SKM-1 treated with dmso at 0.1 percent for 144 hours (cell line): ENCODE data around the gene NFE2.
A peak's percentile ranks its signal among the peaks of the same experiment; 100 is the strongest.
"Not testable (repeated sequence)": the region's sequence is repeated elsewhere in the genome, so short reads cannot be mapped to it uniquely, and the experiment has no call there.

Experiments
- DNase-seq: peaks from one replicate; lab custom pipeline; 2025; ENCODE audit not compliant: unreplicated experiment; lab: John Stamatoyannopoulos, UW

The NFE2 gene

GRCh38 chr12:54300732-54301427 lies at the start of gene NFE2:
Gene NFE2, minus strand, starts transcription at chr12:54301015. Its CDS starts 5,767 bp downstream, at chr12:54295248.
- peak; percentile 57 for DNase-seq

DNA sequence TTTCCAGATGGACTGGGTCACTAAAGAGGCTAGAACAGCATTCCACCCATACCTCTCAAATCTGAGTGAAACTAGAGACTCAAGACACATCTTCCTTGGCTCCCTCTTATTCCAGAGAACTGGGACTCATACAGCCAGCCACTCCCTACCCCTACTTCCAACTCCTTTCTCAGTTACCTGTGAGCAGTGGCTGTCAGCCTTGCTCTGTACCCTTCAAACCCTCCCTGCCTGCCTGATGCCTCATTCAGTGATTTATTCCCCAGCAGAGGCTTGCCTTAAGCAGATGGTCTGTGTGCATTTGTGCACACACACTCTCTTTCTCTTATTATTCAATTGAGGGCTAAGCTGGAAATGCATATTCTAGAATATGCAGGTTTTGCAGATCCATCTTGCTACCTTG lies 48.9 kb upstream of the NFE2 start:
- no peak for DNase-seq

GRCh38 chr12:54349036-54349435 lies 48.2 kb upstream of the NFE2 start:
- DNase-seq: no peak

GRCh38 chr12:54341378-54342300 lies 40.8 kb upstream of the NFE2 start:
- no peak for DNase-seq

DNA sequence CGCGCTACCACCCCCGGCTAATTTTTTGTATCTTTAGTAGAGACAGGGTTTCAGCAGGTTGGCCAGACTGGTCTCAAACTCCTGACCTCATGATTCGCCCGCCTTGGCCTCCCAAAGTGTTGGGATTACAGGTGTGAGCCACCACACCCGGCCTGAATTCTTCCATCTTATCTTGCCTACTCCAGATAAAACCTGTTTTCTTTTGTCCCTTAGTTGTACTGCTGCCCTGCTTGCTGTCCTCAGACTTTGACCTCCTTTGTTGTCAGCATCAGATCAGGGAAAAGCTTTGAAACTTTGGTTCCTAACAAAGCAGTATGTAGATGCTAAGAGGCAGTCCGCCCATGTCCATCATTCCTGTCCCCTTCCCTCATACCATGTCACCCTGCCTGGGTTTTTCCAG lies 40.0 kb upstream of the NFE2 start:
- DNase-seq: no peak

DNA sequence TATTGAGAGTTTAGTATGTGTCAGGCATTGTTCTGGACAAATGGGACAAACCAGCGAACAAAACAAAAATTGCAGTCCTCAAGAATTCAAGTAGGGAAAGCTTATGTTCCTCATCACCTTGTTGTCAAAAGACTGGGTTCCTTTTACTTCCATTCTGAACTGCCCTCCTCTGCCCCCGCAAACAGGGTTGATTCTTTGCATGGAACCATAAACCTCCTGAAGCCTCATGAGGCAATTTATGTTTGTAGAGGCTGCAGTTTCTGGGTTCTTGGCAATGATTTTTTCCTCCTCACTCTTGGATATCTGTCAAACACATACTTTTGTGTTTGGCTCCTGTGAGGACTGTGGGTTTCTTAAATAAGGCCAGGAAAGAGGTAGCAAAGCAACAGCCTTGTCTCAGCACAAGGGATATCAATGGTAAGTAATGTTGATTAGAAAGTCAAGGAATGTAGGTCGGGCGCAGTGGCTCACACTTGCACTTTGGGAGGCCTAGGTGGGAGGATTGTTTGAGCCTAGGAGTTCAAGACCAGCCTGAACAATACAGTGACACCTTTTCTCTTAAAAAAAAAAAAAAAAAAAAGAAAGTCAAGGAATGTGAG lies 38.0 kb upstream of the NFE2 start:
- DNase-seq: no peak

DNA sequence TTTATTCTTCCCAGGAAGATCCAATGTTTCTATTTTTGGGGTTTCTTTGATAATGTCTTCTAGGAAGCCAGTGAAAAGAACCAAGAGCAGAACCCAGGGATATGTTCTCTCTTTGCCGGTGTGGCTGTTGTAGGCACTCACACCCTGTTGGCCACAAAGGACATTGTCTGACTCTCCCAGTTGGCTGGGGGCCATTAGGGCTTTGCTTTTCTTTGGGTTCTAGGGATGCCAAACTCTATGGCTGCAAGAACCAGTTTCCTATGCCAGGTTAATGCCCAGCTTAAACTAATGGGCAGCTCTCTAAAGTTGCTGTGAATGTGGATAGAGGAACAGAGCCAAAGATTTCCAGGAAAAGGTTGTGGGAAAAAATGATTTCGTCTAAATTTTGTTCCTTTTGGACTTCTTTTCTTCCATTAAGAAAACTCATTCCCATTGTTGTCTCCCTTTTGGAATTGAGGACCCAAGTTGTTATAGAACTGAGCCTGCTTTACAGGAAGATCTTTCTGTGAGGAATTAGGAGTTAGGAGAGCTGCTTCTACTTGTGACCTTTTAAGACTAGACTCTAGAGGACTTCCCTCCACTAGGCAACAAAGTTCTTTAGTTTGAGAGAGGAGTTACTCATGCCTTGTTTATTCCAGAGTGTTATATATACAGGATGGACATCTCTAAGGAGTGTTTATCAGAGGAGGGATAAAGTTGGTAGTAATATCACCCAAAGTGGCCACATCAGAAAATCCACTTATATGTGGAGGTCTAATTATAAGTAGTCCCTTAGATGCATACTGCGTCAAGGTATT lies 37.2 kb upstream of the NFE2 start:
- no peak for DNase-seq

DNA sequence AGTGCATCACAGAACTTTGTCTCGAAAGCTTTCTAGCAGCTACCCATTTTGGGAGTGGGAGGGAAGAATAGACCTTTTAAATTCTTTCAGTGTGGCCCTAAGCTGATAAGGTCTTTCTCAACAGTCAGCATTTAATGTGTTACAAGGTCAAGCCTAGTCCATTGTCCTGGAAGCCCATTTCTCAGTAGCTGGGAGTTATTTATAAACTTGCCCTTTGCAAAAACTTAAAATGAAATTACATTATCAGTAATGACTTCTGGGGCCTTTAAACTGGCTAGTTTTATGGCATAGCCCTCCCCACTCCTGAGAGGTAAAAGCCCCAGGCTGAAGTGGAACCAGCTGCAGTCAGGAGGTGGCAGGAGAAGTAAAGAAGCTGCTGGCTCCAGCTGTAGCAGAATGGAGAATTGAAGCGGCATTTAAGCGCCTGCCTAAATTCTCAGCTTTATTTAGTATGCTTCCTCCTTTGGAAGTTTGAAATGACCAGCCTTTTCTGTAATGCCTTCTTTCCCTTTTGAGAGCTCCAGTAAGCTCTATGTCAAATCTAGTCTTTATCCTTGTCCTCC lies 36.5 kb upstream of the NFE2 start:
- DNase-seq: no peak

DNA sequence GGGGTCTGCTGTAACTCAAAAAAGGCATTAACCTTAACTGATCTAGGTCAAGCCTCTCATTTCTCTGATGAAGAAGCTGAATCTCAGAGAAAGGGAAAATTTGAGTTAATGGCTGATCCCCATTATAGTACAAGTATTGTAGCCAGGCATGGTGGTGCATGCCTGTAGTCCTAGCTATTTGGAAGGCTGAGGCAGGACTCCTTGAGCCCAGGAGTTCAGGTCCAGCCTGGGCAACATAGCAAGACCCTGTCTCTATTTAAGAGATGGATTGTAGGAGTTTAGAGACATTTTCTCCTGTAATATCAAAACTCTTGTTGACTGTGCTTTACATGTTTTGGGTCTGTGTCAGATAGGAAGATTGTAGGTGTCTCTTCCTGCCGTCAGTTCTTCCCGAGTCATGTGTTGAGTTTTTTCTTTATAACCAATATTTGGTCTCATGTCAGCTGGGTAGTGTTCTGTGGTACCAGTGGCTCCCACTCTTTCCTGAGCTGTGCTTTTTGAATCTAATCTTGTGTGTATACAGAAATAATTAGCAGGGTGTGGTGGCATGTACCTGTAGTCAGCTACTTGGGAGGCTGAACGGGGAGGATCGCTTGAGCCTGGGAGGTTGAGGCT lies 32.7 kb upstream of the NFE2 start:
- no peak for DNase-seq

DNA sequence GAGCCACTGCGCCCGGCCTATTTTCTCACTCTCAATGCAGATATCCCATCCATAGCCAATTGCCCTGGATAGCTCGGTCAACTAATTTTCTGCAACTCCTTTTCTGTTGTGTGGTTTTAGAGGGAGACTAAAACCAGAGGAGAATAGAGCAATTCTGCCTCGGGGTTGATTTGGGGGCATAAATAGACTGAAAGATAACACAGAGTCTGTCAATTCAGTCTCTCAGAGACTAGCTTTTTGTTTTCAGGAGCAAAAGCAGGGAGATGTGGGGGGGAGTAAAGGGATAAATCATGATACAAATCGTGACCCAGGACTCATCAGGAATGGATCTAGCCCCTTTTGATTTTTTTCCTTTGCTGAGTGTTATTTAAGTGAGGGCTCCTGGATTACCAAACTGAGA lies 30.6 kb upstream of the NFE2 start:
- no peak for DNase-seq

DNA sequence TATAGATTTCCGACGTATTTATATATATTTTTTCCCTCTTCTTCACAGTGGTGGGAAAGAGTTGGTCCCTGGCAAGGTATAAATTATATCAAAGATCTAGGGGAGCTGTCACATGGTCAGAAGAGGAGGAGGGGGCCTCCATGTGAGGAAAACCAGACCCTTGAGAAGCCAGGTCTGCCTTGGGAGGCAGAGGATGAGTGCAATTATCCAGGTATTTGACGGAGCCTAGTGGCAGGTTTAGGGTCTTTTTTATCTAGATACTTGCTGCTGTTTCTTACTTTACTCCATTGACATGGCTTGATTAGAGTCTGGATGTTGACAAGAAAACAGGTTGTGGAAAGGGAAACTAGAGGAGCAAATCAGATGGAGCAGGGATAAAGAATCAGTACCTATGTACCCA lies 29.6 kb upstream of the NFE2 start:
- no peak for DNase-seq

DNA sequence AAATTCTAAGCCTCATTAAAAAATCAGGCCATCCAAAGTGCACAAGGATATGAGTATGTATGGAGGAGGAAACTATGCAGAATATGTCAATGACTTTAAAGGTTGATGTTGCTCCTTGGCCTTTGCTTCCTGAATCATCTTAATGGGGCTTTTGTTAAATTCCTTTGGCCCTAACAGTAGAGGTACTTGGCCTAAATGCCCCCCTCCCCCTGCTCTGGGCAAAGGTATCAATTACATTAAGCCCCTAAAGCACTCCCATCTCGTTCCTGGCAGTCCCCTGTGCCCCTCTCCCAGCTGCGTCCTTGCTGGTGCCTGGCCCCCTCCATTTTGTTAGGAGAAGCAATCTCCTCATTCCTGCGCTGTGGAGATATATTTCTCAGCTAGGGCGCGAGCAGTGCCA lies 28.9 kb upstream of the NFE2 start:
- no peak for DNase-seq

- DNase-seq: no peak
These were observed 28.0 kb upstream of the NFE2 start for GRCh38 chr12:54328595-54329337.

DNA sequence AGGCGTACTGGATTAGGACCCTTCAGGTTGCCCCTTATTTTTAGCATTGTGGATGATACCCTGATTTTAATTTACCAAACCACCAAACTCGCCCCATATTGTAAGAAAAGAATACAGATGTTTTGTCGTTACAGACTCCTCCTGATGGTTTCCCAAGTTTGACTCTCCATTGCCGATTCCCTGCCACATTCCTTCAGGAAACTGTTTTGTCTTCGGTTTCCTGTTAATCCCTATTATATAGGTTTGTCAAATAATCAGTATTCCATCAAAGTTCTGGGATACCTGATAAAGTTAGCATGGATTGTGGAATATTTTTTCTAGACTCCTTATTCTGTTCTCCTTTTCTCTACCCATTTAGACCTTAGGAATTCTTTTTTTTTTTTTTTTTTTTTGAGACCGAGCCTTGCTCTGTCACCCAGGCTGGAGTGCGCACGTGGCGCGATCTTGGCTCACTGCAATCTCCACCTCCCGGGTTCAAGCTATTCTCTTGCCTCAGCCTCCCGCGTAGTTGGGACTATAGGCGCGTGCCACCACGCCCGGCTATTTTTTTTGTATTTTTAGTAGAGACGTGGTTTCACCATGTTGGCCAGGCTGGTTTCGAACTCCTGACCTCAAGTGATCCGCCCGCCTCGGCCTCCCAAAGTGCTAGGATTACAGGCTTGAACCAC lies 24.8 kb upstream of the NFE2 start:
- DNase-seq: not testable (repeated sequence)

DNA sequence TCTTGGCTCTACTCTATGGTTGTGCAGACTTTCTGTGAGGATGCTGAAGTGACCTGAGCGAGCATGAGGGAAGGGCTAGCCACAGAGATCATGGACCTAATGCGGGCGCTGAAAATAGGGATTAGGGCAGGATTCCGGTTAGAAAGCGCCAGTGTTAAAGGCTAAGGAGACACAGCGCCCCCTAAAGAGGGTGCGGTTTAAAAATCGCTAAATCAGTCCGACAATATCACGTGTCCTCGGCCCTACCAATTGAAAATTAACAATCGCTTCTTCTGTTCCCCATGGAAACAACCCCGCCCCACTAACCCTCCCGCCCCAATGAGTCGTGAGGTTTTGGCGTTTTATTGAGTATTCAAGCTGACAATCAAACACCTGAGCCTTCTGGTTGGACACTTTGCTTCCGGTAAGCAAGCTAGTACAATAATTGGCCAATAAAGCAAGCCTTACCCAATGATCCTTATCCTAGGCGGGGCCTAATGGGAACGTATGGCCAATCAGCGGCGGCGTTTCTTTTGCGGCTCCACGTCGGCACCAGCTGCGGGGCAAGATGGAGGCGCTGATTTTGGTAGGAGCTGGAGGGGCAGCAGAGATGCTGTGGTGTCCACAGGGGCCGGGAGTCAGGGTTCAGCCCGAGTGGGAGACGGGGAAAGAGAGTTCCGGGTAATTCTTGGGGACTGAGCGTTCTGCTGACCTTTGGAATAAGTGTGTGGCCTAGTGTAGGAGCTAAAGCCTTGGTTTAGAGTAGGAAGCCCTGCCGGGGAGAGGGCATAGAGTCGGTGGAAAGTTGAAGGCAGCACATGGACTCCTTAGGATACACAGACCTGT lies 24.0 kb upstream of the NFE2 start, which contains the start of gene COPZ1:
TSS of gene COPZ1 (plus strand) at position 515 of the 825 bp plus-strand sequence. CDS start at position 548, 33 bp downstream.
- DNase-seq: peak; percentile 99

GRCh38 chr12:54321363-54321762 lies 20.5 kb upstream of the NFE2 start:
- no peak for DNase-seq

- DNase-seq: not testable (repeated sequence)
These were observed 11.5 kb upstream of the NFE2 start for GRCh38 chr12:54312309-54312708.

- no peak for DNase-seq
These were observed 10.2 kb upstream of the NFE2 start for GRCh38 chr12:54311051-54311450.
